Measurements from ENCODE around the gene MYCN. TPM values are rescaled to one million over a fixed set of nuclear protein-coding genes. Genes with fewer than 3 reads are reported as not detected.

The MYCN gene
- total RNA-seq, 2 experiments from 2014 or later, result 0.16 to 0.22 TPM

DNA sequence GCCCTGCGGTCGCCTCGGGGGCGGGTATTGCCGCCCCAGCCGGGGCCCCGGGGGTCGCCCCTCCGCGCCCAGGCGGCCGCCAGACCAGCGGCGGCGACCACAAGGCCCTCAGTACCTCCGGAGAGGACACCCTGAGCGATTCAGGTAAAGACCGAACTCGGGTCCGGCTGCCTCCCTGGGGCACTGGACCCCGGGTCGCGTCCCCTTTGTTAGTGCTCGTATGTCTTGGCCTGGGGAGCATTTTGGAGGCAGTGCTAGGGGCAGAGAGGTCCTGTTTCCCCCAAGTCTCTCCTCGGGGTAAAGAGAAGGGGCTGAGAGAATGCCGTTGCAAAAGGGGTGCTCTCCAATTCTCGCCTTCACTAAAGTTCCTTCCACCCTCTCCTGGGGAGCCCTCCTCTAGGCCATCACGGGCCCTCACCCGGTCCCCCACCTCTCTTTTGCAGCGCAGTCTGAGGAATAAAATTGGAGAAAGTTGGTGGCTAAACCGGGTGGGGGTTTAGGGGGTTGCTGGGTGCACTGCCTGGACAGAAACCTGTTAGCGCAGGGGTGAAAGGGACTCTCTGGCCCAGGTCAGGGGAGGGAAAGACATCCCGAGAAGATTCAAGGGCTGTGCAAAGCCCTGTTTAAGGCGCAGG lies 2.5 kb downstream of the MYCN start:
- DNase-seq, result no peak
- Mint-ChIP-seq H3K9me3 (no peaks in the 10 kb centered on the region), H3K27ac (no peak overlapping the region), H3K36me3 (ENCODE audit: low read depth) (no peaks in the 10 kb centered on the region), H3K4me1 (ENCODE audit: low read depth) (peaks cover 21% of the 10 kb centered on the region), H3K27me3 (peaks cover 38% of the 10 kb centered on the region), H3K4me3 (no peak overlapping the region)
- POLR2A ChIA-PET, result no interaction called here
- no peak for ATAC-seq
- CTCF ChIA-PET, result interaction anchor here (0.9 to 4.6 kb wide), 3 partner anchors 22 to 339 kb away, joined by 4 to 35 read pairs (median 7); no protein-coding TSS in a partner anchor
- intact Hi-C loops (cut with micrococcal nuclease), result loop anchor here (5.0 kb wide), 2 partner anchors 339 to 664 kb away; no protein-coding TSS in a partner anchor
- TF ChIP-seq, protein P1, sequence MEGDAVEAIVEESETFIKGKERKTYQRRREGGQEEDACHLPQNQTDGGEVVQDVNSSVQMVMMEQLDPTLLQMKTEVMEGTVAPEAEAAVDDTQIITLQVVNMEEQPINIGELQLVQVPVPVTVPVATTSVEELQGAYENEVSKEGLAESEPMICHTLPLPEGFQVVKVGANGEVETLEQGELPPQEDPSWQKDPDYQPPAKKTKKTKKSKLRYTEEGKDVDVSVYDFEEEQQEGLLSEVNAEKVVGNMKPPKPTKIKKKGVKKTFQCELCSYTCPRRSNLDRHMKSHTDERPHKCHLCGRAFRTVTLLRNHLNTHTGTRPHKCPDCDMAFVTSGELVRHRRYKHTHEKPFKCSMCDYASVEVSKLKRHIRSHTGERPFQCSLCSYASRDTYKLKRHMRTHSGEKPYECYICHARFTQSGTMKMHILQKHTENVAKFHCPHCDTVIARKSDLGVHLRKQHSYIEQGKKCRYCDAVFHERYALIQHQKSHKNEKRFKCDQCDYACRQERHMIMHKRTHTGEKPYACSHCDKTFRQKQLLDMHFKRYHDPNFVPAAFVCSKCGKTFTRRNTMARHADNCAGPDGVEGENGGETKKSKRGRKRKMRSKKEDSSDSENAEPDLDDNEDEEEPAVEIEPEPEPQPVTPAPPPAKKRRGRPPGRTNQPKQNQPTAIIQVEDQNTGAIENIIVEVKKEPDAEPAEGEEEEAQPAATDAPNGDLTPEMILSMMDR (IDR thresholded peaks at IDR 0.05), result no peak

GRCh38 chr2:15943378-15944280 lies 3.3 kb downstream of the MYCN start:
- ChIA-PET POLR2A (interaction anchor here (1.4 kb wide), 1 partner anchor 22 kb away, joined by 4 read pairs; no protein-coding TSS in a partner anchor), CTCF (interaction anchor here (1.0 to 1.2 kb wide), 2 partner anchors 12 to 22 kb away, joined by 4 to 6 read pairs; no protein-coding TSS in a partner anchor)
- Mint-ChIP-seq H3K27me3 (peaks cover 34% of the 10 kb centered on the region), H3K36me3 (ENCODE audit: low read depth) (no peaks in the 10 kb centered on the region), H3K27ac (no peak overlapping the region), H3K4me1 (ENCODE audit: low read depth) (peaks cover 21% of the 10 kb centered on the region), H3K9me3 (no peaks in the 10 kb centered on the region), H3K4me3 (no peak overlapping the region)
- TF ChIP-seq, protein P1 (IDR thresholded peaks at IDR 0.05), result no peak
- ATAC-seq (no peak), DNase-seq (peak; percentile 38)
- intact Hi-C loops (cut with micrococcal nuclease), result loop anchor here (5.0 kb wide), 2 partner anchors 339 to 664 kb away; no protein-coding TSS in a partner anchor

GRCh38 chr2:15944325-15945017 lies 4.1 kb downstream of the MYCN start:
- H3K27ac Mint-ChIP-seq, result no peak overlapping the region
- intact Hi-C loops (cut with micrococcal nuclease), result loop anchor here (5.0 kb wide), 2 partner anchors 338 to 663 kb away; no protein-coding TSS in a partner anchor
- ATAC-seq, result no peak

GRCh38 chr2:15945909-15946705 lies 5.8 kb downstream of the MYCN start:
- Mint-ChIP-seq H3K36me3 (ENCODE audit: low read depth) (no peaks in the 10 kb centered on the region), H3K27me3 (peaks cover 19% of the 10 kb centered on the region), H3K9me3 (no peaks in the 10 kb centered on the region), H3K27ac (no peak overlapping the region), H3K4me1 (ENCODE audit: low read depth) (peaks cover 14% of the 10 kb centered on the region), H3K4me3 (no peak overlapping the region)
- DNase-seq (no peak), ATAC-seq (no peak)
- ChIA-PET POLR2A (interaction anchor here (0.6 kb wide), 1 partner anchor 1165 kb away, joined by 3 read pairs; no protein-coding TSS in a partner anchor), CTCF (no interaction called here)
- intact Hi-C loops (cut with micrococcal nuclease), result no loop called here
- TF ChIP-seq, protein P1 (IDR thresholded peaks at IDR 0.05), result no peak

More at GRCh38 chr2:15944325-15945017, 4.1 kb downstream of the MYCN start:
- TF ChIP-seq, protein P1 (IDR thresholded peaks at IDR 0.05), result no peak
- DNase-seq, result no peak
- Mint-ChIP-seq H3K9me3 (no peaks in the 10 kb centered on the region), H3K36me3 (ENCODE audit: low read depth) (no peaks in the 10 kb centered on the region), H3K27me3 (peaks cover 27% of the 10 kb centered on the region), H3K4me1 (ENCODE audit: low read depth) (peaks cover 21% of the 10 kb centered on the region), H3K4me3 (no peak overlapping the region)
- ChIA-PET CTCF (interaction anchor here (1.0 to 1.2 kb wide), 2 partner anchors 13 to 21 kb away, joined by 4 to 6 read pairs; no protein-coding TSS in a partner anchor), POLR2A (interaction anchor here (1.4 kb wide), 1 partner anchor 21 kb away, joined by 4 read pairs; no protein-coding TSS in a partner anchor)
